ENCODE data around the gene TAS2R1.

The TAS2R1 gene

GRCh38 chr5:9630251-9630650 is at the start of gene TAS2R1:
Gene TAS2R1, minus strand, starts transcription at chr5:9630351. Its CDS starts 319 bp downstream, at chr5:9630032.
- Mint-ChIP-seq H3K4me1 (no peaks in the 10 kb centered on the region), H3K4me3 (no peak within 1 kb of the TSS), H3K9me3 (peaks cover 17% of the 10 kb centered on the region), H3K27ac (ENCODE audit: low read depth) (no peak within 1 kb of the TSS), H3K27me3 (no peaks in the 10 kb centered on the region), H3K36me3 (ENCODE audit: insufficient read depth) (peaks cover 2% of the 10 kb centered on the region)
- no peak for DNase-seq (ENCODE audit: low spot score in 2 of 2)
- ATAC-seq (replicated peaks; ENCODE audit: extremely low read depth, poor library complexity, severe bottlenecking): no peak

GRCh38 chr5:9670371-9670770 is 40.2 kb upstream of the TAS2R1 start:
- Mint-ChIP-seq H3K36me3 (ENCODE audit: insufficient read depth) (no peaks in the 10 kb centered on the region), H3K27ac (ENCODE audit: low read depth) (no peak overlapping the region), H3K9me3 (peaks cover 20% of the 10 kb centered on the region), H3K4me3 (no peak overlapping the region), H3K27me3 (no peaks in the 10 kb centered on the region), H3K4me1 (no peaks in the 10 kb centered on the region)
- ATAC-seq (replicated peaks; ENCODE audit: extremely low read depth, poor library complexity, severe bottlenecking) (no peak), DNase-seq (ENCODE audit: low spot score in 2 of 2) (no peak)

GRCh38 chr5:9667906-9668305 is 37.8 kb upstream of the TAS2R1 start:
- ATAC-seq (replicated peaks; ENCODE audit: extremely low read depth, poor library complexity, severe bottlenecking) (no peak), DNase-seq (ENCODE audit: low spot score in 2 of 2) (no peak)
- H3K27me3 Mint-ChIP-seq: no peaks in the 10 kb centered on the region
- H3K36me3 Mint-ChIP-seq (ENCODE audit: insufficient read depth): no peaks in the 10 kb centered on the region
- H3K9me3 Mint-ChIP-seq: peaks cover 34% of the 10 kb centered on the region
- no peak overlapping the region for H3K4me3 Mint-ChIP-seq
- H3K4me1 Mint-ChIP-seq: no peaks in the 10 kb centered on the region
- no peak overlapping the region for H3K27ac Mint-ChIP-seq (ENCODE audit: low read depth)

- no peaks in the 10 kb centered on the region for H3K4me1 Mint-ChIP-seq
- H3K27me3 Mint-ChIP-seq: no peaks in the 10 kb centered on the region
- peaks cover 30% of the 10 kb centered on the region for H3K9me3 Mint-ChIP-seq
- no peak for DNase-seq (ENCODE audit: low spot score in 2 of 2)
- ATAC-seq (replicated peaks; ENCODE audit: extremely low read depth, poor library complexity, severe bottlenecking): no peak
- no peak overlapping the region for H3K4me3 Mint-ChIP-seq
- H3K36me3 Mint-ChIP-seq (ENCODE audit: insufficient read depth): no peaks in the 10 kb centered on the region
- H3K27ac Mint-ChIP-seq (ENCODE audit: low read depth): no peak overlapping the region
Observed at GRCh38 chr5:9663891-9664290, 33.7 kb upstream of the TAS2R1 start.

- peaks cover 19% of the 10 kb centered on the region for H3K9me3 Mint-ChIP-seq
- no peaks in the 10 kb centered on the region for H3K4me1 Mint-ChIP-seq
- no peak for ATAC-seq (replicated peaks; ENCODE audit: extremely low read depth, poor library complexity, severe bottlenecking)
- no peaks in the 10 kb centered on the region for H3K27me3 Mint-ChIP-seq
- no peak for DNase-seq (ENCODE audit: low spot score in 2 of 2)
- no peak overlapping the region for H3K4me3 Mint-ChIP-seq
- H3K36me3 Mint-ChIP-seq (ENCODE audit: insufficient read depth): no peaks in the 10 kb centered on the region
- H3K27ac Mint-ChIP-seq (ENCODE audit: low read depth): no peak overlapping the region
Observed at GRCh38 chr5:9661316-9662015, 31.3 kb upstream of the TAS2R1 start.

GRCh38 chr5:9658706-9659105 is 28.6 kb upstream of the TAS2R1 start:
- DNase-seq (ENCODE audit: low spot score in 2 of 2) (no peak), ATAC-seq (replicated peaks; ENCODE audit: extremely low read depth, poor library complexity, severe bottlenecking) (no peak)
- Mint-ChIP-seq H3K4me1 (no peaks in the 10 kb centered on the region), H3K36me3 (ENCODE audit: insufficient read depth) (no peaks in the 10 kb centered on the region), H3K27ac (ENCODE audit: low read depth) (no peak overlapping the region), H3K27me3 (no peaks in the 10 kb centered on the region), H3K4me3 (no peak overlapping the region), H3K9me3 (peaks cover 5% of the 10 kb centered on the region)

GRCh38 chr5:9657819-9658218 is 27.7 kb upstream of the TAS2R1 start:
- no peak overlapping the region for H3K4me3 Mint-ChIP-seq
- DNase-seq (ENCODE audit: low spot score in 2 of 2) (no peak), ATAC-seq (replicated peaks; ENCODE audit: extremely low read depth, poor library complexity, severe bottlenecking) (no peak)
- H3K36me3 Mint-ChIP-seq (ENCODE audit: insufficient read depth): no peaks in the 10 kb centered on the region
- peaks cover 11% of the 10 kb centered on the region for H3K9me3 Mint-ChIP-seq
- no peaks in the 10 kb centered on the region for H3K4me1 Mint-ChIP-seq
- H3K27ac Mint-ChIP-seq (ENCODE audit: low read depth): no peak overlapping the region
- no peaks in the 10 kb centered on the region for H3K27me3 Mint-ChIP-seq

- H3K36me3 Mint-ChIP-seq (ENCODE audit: insufficient read depth): no peaks in the 10 kb centered on the region
- DNase-seq (ENCODE audit: low spot score in 2 of 2): no peak
- no peak for ATAC-seq (replicated peaks; ENCODE audit: extremely low read depth, poor library complexity, severe bottlenecking)
- H3K27me3 Mint-ChIP-seq: no peaks in the 10 kb centered on the region
- no peak overlapping the region for H3K4me3 Mint-ChIP-seq
- no peaks in the 10 kb centered on the region for H3K4me1 Mint-ChIP-seq
- H3K27ac Mint-ChIP-seq (ENCODE audit: low read depth): no peak overlapping the region
- H3K9me3 Mint-ChIP-seq: peaks cover 10% of the 10 kb centered on the region
Observed at GRCh38 chr5:9655641-9656040, 25.5 kb upstream of the TAS2R1 start.

- Mint-ChIP-seq H3K4me1 (no peaks in the 10 kb centered on the region), H3K4me3 (no peak overlapping the region)
- DNase-seq (ENCODE audit: low spot score in 2 of 2): no peak
Observed at GRCh38 chr5:9654886-9655285, 24.7 kb upstream of the TAS2R1 start.

GRCh38 chr5:9653811-9654210 is 23.7 kb upstream of the TAS2R1 start:
- H3K27me3 Mint-ChIP-seq: no peaks in the 10 kb centered on the region
- H3K36me3 Mint-ChIP-seq (ENCODE audit: insufficient read depth): no peaks in the 10 kb centered on the region
- H3K27ac Mint-ChIP-seq (ENCODE audit: low read depth): no peak overlapping the region
- no peaks in the 10 kb centered on the region for H3K4me1 Mint-ChIP-seq
- peaks cover 6% of the 10 kb centered on the region for H3K9me3 Mint-ChIP-seq
- H3K4me3 Mint-ChIP-seq: no peak overlapping the region
- DNase-seq (ENCODE audit: low spot score in 2 of 2) (no peak), ATAC-seq (replicated peaks; ENCODE audit: extremely low read depth, poor library complexity, severe bottlenecking) (no peak)

More at GRCh38 chr5:9654886-9655285, 24.7 kb upstream of the TAS2R1 start:
- Mint-ChIP-seq H3K27me3 (no peaks in the 10 kb centered on the region), H3K36me3 (ENCODE audit: insufficient read depth) (no peaks in the 10 kb centered on the region), H3K9me3 (peaks cover 6% of the 10 kb centered on the region), H3K27ac (ENCODE audit: low read depth) (no peak overlapping the region)
- ATAC-seq (replicated peaks; ENCODE audit: extremely low read depth, poor library complexity, severe bottlenecking): no peak

GRCh38 chr5:9653061-9653460 is 22.9 kb upstream of the TAS2R1 start:
- no peaks in the 10 kb centered on the region for H3K4me1 Mint-ChIP-seq
- DNase-seq (ENCODE audit: low spot score in 2 of 2) (no peak), ATAC-seq (replicated peaks; ENCODE audit: extremely low read depth, poor library complexity, severe bottlenecking) (no peak)
- H3K4me3 Mint-ChIP-seq: no peak overlapping the region
- H3K27ac Mint-ChIP-seq (ENCODE audit: low read depth): no peak overlapping the region
- peaks cover 6% of the 10 kb centered on the region for H3K9me3 Mint-ChIP-seq
- no peaks in the 10 kb centered on the region for H3K36me3 Mint-ChIP-seq (ENCODE audit: insufficient read depth)
- no peaks in the 10 kb centered on the region for H3K27me3 Mint-ChIP-seq

- ATAC-seq (replicated peaks; ENCODE audit: extremely low read depth, poor library complexity, severe bottlenecking): no peak
- H3K9me3 Mint-ChIP-seq: peaks cover 6% of the 10 kb centered on the region
- DNase-seq (ENCODE audit: low spot score in 2 of 2): no peak
- no peak overlapping the region for H3K27ac Mint-ChIP-seq (ENCODE audit: low read depth)
- H3K36me3 Mint-ChIP-seq (ENCODE audit: insufficient read depth): no peaks in the 10 kb centered on the region
- no peaks in the 10 kb centered on the region for H3K27me3 Mint-ChIP-seq
- no peak overlapping the region for H3K4me3 Mint-ChIP-seq
- H3K4me1 Mint-ChIP-seq: no peaks in the 10 kb centered on the region
Observed at GRCh38 chr5:9652295-9652694, 22.1 kb upstream of the TAS2R1 start.

- no peaks in the 10 kb centered on the region for H3K4me1 Mint-ChIP-seq
- no peaks in the 10 kb centered on the region for H3K9me3 Mint-ChIP-seq
- no peak overlapping the region for H3K4me3 Mint-ChIP-seq
- H3K36me3 Mint-ChIP-seq (ENCODE audit: insufficient read depth): no peaks in the 10 kb centered on the region
- H3K27me3 Mint-ChIP-seq: no peaks in the 10 kb centered on the region
- DNase-seq (ENCODE audit: low spot score in 2 of 2): no peak
- no peak for ATAC-seq (replicated peaks; ENCODE audit: extremely low read depth, poor library complexity, severe bottlenecking)
- no peak overlapping the region for H3K27ac Mint-ChIP-seq (ENCODE audit: low read depth)
Observed at GRCh38 chr5:9646843-9647242, 16.7 kb upstream of the TAS2R1 start.
